Uterus (tissue), 2 donors: ENCODE measurements around the gene RER1.

Experiments used
- POLR2A ChIP-seq, 2 donors: fragments of 450-650 bp; IDR thresholded peaks; one replicate each; pipeline ENCODE4 v1.6.1; 2016; ENCODE audit warnings: antibody characterized with exemption in 2 of 2, mild to moderate bottlenecking in 1 of 2, moderate library complexity in 1 of 2
- TF ChIP-seq, protein P1 (sequence below), 4 experiments: fragments of 200-600 bp in 2 of 4; fragments of 450-650 bp in 2 of 4; sonication (generic) in 2 of 4; IDR thresholded peaks; one replicate each; pipeline ENCODE4 v1.5.1; 2016 to 2019; ENCODE audit warnings: antibody characterized with exemption in 4 of 4, mild to moderate bottlenecking in 2 of 4, moderate library complexity in 1 of 4

DNA sequence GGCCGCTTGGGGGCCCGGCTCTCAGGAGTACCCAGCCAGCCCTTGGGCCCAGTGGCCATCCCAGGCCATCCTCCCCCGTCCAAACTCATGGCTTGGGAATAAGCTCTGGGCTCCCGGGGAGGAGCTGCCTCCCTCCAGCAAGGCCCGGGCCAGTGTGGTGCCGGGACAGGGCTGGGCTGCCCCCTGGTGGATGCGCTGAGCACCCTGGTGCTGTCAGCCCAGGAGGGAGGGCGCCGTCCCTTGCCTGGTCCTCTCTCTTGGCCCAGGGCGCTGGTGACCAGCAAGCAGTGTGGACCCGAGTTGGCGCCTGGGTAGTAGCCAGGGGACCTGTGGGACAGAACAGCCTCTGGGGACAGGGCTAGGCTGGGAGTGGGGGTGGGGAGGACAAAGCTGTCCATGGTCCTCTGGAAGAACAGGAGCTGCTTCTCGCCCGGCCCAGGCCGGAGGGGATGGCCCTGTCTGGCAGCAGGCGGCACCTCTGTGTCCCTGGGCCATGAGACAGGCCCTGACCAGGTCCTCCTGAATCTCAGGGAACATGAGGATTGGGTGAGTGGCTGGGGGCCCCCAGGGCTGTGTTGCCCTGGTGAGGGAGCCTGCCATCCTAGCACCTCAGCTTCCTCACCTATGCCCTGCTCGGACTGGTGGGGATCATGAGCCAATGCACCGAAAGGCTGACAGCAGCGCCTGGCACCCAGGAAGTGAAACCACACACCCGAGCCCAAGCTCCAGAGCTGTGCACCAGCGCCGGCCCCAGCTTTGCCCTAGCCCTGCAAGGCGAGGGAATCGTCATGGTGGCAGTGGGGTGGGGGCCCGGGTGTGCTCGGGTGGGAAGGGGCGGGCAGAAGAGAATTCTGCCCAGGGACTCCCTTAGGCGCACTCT is 9.7 kb upstream of the RER1 start:
- TF ChIP-seq, protein P1, sequence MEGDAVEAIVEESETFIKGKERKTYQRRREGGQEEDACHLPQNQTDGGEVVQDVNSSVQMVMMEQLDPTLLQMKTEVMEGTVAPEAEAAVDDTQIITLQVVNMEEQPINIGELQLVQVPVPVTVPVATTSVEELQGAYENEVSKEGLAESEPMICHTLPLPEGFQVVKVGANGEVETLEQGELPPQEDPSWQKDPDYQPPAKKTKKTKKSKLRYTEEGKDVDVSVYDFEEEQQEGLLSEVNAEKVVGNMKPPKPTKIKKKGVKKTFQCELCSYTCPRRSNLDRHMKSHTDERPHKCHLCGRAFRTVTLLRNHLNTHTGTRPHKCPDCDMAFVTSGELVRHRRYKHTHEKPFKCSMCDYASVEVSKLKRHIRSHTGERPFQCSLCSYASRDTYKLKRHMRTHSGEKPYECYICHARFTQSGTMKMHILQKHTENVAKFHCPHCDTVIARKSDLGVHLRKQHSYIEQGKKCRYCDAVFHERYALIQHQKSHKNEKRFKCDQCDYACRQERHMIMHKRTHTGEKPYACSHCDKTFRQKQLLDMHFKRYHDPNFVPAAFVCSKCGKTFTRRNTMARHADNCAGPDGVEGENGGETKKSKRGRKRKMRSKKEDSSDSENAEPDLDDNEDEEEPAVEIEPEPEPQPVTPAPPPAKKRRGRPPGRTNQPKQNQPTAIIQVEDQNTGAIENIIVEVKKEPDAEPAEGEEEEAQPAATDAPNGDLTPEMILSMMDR (IDR thresholded peaks at IDR 0.05) = peak; percentile 90 to 99 (median 98)
- TF ChIP-seq POLR2A (IDR thresholded peaks at IDR 0.05) = no peak
